WERI-Rb-1 (cell line): Measurements from ENCODE around the gene COMMD4.
A peak's percentile ranks its signal among the peaks of the same experiment; 100 is the strongest.
"Not testable (repeated sequence)": the region's sequence is repeated elsewhere in the genome, so short reads cannot be mapped to it uniquely, and the experiment has no call there.

Source experiments
- DNase-seq: peaks from one replicate; pipeline ENCODE4 v3.0.0-alpha.2; 2020
- H3K27ac ChIP-seq: fragments of 250-450 bp; sonication (Bioruptor Pico); 2 replicates; pipeline ENCODE4 v1.5.1; 2020; ENCODE audit warnings: mild to moderate bottlenecking, moderate library complexity
- H3K27me3 ChIP-seq: fragments of 250-450 bp; sonication (Bioruptor Pico); 2 replicates; pipeline ENCODE4 v1.5.1; 2021; ENCODE audit warnings: mild to moderate bottlenecking, low read depth, moderate library complexity; ENCODE audit not compliant: insufficient read depth, severe bottlenecking
- H3K36me3 ChIP-seq: fragments of 250-450 bp; sonication (Bioruptor Pico); 2 replicates; pipeline ENCODE4 v1.5.1; 2020; ENCODE audit warnings: mild to moderate bottlenecking, moderate library complexity
- H3K4me3 ChIP-seq: 2 replicates; pipeline ENCODE4 v1.5.1; 2011; ENCODE audit warnings: low read depth, mild to moderate bottlenecking, control low read depth, low read length
- H3K9me3 ChIP-seq: fragments of 250-450 bp; sonication (Bioruptor Pico); 2 replicates; pipeline ENCODE4 v1.5.1; 2021; ENCODE audit warnings: mild to moderate bottlenecking, moderate library complexity; ENCODE audit not compliant: severe bottlenecking
- TF ChIP-seq, protein P1 (sequence below): IDR thresholded peaks from 2 replicates; pipeline ENCODE4 v1.5.1; 2011; ENCODE audit warnings: low read depth, mild to moderate bottlenecking, control low read depth, inconsistent platforms, low read length

Gene COMMD4

GRCh38 chr15:75347222-75348033, 11.6 kb downstream of the COMMD4 start:
- H3K9me3 ChIP-seq = no peaks in the 10 kb centered on the region
- TF ChIP-seq, protein P1, sequence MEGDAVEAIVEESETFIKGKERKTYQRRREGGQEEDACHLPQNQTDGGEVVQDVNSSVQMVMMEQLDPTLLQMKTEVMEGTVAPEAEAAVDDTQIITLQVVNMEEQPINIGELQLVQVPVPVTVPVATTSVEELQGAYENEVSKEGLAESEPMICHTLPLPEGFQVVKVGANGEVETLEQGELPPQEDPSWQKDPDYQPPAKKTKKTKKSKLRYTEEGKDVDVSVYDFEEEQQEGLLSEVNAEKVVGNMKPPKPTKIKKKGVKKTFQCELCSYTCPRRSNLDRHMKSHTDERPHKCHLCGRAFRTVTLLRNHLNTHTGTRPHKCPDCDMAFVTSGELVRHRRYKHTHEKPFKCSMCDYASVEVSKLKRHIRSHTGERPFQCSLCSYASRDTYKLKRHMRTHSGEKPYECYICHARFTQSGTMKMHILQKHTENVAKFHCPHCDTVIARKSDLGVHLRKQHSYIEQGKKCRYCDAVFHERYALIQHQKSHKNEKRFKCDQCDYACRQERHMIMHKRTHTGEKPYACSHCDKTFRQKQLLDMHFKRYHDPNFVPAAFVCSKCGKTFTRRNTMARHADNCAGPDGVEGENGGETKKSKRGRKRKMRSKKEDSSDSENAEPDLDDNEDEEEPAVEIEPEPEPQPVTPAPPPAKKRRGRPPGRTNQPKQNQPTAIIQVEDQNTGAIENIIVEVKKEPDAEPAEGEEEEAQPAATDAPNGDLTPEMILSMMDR = no peak
- peak; percentile 73 for DNase-seq

GRCh38 chr15:75348034-75348561, 12.2 kb downstream of the COMMD4 start:
- H3K27me3 ChIP-seq = no peaks in the 10 kb centered on the region
- H3K4me3 ChIP-seq = peak overlapping the region; percentile 78
- H3K27ac ChIP-seq = peak overlapping the region; percentile 50
- H3K9me3 ChIP-seq = no peaks in the 10 kb centered on the region
- no peaks in the 10 kb centered on the region for H3K36me3 ChIP-seq
- TF ChIP-seq, protein P1 = no peak
- DNase-seq = no peak

More at GRCh38 chr15:75347222-75348033, 11.6 kb downstream of the COMMD4 start:
- peak overlapping the region; percentile 78 for H3K4me3 ChIP-seq
- no peaks in the 10 kb centered on the region for H3K27me3 ChIP-seq
- H3K36me3 ChIP-seq = no peaks in the 10 kb centered on the region
- H3K27ac ChIP-seq = peak overlapping the region; percentile 50

DNA sequence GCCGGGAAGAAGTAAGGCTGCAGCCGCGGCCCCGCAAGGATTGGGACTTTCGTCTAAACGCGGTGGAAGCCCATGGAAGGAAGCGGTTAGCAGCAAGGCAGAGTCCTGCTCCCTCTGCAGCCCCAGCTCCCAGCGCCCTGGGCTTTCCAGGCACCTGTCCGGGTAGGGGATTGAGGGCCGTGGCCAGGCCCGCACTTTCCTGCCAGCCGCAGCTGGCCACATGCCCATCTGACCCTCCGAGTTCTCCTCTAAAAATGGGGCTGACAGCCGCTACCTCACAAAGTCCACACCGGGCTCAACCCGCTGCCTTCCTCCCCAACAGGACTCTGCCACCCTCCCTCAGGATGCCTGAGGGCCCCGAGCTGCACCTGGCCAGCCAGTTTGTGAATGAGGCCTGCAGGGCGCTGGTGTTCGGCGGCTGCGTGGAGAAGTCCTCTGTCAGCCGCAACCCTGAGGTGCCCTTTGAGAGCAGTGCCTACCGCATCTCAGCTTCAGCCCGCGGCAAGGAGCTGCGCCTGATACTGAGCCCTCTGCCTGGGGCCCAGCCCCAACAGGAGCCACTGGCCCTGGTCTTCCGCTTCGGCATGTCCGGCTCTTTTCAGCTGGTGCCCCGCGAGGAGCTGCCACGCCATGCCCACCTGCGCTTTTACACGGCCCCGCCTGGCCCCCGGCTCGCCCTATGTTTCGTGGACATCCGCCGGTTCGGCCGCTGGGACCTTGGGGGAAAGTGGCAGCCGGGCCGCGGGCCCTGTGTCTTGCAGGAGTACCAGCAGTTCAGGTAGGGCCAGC, 12.9 kb downstream of the COMMD4 start:
- Histone ChIP-seq H3K9me3 (no peaks in the 10 kb centered on the region), H3K4me3 (peak overlapping the region; percentile 78), H3K27ac (no peak overlapping the region), H3K36me3 (no peaks in the 10 kb centered on the region), H3K27me3 (no peaks in the 10 kb centered on the region)
- TF ChIP-seq, protein P1 = no peak
- peak; percentile 26 for DNase-seq

DNA sequence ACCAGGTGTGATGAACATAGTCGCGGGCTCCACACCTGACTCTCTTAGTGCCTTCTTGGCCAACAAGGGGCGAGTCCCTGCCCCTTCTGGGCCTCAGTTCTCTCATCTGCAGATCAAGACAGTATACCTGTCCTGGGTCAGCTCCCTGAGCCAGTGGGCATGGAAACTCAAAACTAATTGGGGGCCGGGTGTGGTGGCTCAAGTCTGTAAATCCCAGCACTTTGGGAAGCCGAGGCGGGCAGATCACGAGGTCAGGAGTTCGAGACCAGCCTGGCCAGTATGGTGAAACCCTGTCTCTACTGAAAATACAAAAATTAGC, 13.4 kb downstream of the COMMD4 start:
- H3K27ac ChIP-seq, H3K4me3 ChIP-seq: not testable (repeated sequence)

DNA sequence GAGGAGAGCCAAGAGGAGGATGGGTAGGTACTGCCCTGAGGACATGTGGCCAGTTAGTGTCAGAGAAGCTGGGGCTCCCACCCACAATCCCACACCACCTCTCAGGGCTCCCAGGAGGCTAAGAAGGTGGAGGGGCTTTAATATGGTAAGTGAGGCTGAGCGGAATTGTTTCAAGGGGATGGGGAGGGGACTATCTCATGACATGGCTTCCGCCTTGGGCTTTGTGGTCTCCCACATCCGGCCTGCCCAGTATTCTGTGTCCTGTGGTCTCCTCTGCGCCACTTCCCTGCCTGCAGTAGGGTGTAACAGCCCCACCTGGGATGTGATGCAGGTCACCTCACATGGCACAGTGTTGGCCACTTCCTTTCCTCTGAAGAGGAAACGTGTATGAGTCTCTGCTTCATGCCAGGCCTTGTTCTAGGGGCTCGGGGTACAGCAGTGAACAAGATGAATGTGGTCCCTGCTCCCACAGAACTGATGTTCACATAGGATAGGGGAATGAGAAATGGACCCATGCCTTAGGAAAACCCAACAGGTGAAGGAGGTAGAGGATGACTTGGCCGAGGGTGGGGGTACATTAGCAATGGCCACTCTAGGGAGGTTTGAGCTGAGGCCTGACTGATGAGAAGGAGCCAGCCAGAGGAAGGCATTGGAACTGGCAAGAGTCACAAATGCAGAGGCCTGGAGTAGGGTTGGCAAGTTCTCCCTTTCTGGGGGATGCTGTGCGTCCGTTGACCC, 14.2 kb downstream of the COMMD4 start:
- no peaks in the 10 kb centered on the region for H3K27me3 ChIP-seq
- DNase-seq = no peak
- no peaks in the 10 kb centered on the region for H3K9me3 ChIP-seq
- no peak overlapping the region for H3K27ac ChIP-seq
- no peak overlapping the region for H3K4me3 ChIP-seq
- H3K36me3 ChIP-seq = no peaks in the 10 kb centered on the region
- TF ChIP-seq, protein P1 = no peak

More for the DNA sequence above, 13.4 kb downstream of the COMMD4 start:
- not testable (repeated sequence) for H3K36me3 ChIP-seq, H3K27me3 ChIP-seq, H3K9me3 ChIP-seq, DNase-seq
